ENCODE data around the gene HEPACAM. TPM values are rescaled to one million over a fixed set of nuclear protein-coding genes. Genes with fewer than 3 reads are reported as not detected.

HEPACAM gene
- total RNA-seq, 4 donors from 2014 or later = 0.67 to 1.7 TPM; not detected in 2

DNA sequence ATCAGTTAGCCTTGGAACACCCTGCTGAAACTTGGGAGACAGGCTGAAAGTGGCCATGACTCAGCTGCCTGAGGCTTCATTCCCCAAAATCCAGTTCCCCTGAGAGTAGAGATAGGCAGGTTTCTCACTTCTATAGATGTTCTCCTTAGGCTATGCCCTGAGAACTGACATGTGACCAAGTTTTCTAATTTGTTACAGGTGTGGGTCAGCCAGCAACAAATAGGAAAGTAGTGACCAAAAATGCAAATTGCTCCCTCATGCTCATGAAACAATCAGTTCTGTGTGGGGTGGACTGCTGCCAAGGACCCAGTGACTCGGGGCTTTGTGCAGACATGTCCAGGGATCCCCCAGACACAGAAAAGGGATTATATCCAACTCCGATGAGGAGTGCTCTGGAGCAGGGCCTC is 10.9 kb upstream of the HEPACAM start:
- DNase-seq = no peak
- no peaks in the 10 kb centered on the region for H3K4me1 ChIP-seq
- H3K36me3 ChIP-seq = no peaks in the 10 kb centered on the region
- H3K9me3 ChIP-seq = no peaks in the 10 kb centered on the region
- no peaks in the 10 kb centered on the region for H3K27me3 ChIP-seq
- H3K27ac ChIP-seq = no peak overlapping the region
- H3K4me3 ChIP-seq = no peak overlapping the region
- TF ChIP-seq, protein P1, sequence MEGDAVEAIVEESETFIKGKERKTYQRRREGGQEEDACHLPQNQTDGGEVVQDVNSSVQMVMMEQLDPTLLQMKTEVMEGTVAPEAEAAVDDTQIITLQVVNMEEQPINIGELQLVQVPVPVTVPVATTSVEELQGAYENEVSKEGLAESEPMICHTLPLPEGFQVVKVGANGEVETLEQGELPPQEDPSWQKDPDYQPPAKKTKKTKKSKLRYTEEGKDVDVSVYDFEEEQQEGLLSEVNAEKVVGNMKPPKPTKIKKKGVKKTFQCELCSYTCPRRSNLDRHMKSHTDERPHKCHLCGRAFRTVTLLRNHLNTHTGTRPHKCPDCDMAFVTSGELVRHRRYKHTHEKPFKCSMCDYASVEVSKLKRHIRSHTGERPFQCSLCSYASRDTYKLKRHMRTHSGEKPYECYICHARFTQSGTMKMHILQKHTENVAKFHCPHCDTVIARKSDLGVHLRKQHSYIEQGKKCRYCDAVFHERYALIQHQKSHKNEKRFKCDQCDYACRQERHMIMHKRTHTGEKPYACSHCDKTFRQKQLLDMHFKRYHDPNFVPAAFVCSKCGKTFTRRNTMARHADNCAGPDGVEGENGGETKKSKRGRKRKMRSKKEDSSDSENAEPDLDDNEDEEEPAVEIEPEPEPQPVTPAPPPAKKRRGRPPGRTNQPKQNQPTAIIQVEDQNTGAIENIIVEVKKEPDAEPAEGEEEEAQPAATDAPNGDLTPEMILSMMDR (IDR thresholded peaks at IDR 0.05) = no peak
- no peak for TF ChIP-seq POLR2A (IDR thresholded peaks at IDR 0.05)

DNA sequence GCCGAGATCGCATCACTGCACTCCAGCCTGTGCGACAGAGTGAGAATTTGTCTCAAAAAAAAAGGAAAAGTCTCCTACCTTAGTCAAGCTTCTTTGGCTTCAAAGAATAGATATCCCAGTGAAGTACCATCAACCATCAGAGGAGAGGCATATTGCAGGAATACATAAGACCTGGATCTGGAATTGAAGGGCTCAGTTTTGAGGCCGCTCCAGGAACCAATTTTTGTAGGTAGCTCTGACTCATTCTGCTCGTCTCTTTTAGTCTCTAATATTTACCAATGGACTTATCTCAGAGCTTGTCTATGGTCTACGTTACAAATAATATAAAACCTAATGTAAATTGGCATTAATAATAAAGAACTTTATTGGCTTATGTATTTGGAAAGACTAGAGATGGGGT is 10.0 kb upstream of the HEPACAM start:
- no peaks in the 10 kb centered on the region for H3K27me3 ChIP-seq
- H3K27ac ChIP-seq = no peak overlapping the region
- H3K4me3 ChIP-seq = no peak overlapping the region
- no peak for DNase-seq
- TF ChIP-seq, protein P1 (IDR thresholded peaks at IDR 0.05) = no peak
- TF ChIP-seq POLR2A (IDR thresholded peaks at IDR 0.05) = no peak
- no peaks in the 10 kb centered on the region for H3K4me1 ChIP-seq
- H3K36me3 ChIP-seq = no peaks in the 10 kb centered on the region
- no peaks in the 10 kb centered on the region for H3K9me3 ChIP-seq

DNA sequence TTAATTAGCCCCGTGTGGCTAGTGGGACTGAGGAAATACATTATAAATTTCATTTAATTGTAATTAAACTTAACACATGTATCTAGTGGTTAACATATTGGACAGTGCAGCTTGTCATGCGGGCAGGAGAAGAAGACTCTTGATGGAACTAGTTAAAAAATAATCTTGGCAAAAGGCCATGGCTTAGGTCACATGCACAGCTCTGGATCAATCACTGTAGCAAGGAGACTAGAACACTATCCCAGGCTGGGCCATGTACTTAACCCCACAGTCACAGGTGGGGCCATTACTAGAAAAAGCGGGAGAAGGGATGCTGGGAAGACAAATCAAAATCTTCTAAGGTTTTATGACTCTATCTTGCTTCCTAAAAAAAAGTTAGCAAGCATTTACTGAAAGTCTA is 8.7 kb upstream of the HEPACAM start:
- H3K9me3 ChIP-seq = no peaks in the 10 kb centered on the region
- no peaks in the 10 kb centered on the region for H3K36me3 ChIP-seq
- no peak for DNase-seq
- no peaks in the 10 kb centered on the region for H3K27me3 ChIP-seq
- H3K27ac ChIP-seq = no peak overlapping the region
- H3K4me3 ChIP-seq = no peak overlapping the region
- no peaks in the 10 kb centered on the region for H3K4me1 ChIP-seq
- no peak for TF ChIP-seq POLR2A (IDR thresholded peaks at IDR 0.05)
- TF ChIP-seq, protein P1 (IDR thresholded peaks at IDR 0.05) = no peak

DNA sequence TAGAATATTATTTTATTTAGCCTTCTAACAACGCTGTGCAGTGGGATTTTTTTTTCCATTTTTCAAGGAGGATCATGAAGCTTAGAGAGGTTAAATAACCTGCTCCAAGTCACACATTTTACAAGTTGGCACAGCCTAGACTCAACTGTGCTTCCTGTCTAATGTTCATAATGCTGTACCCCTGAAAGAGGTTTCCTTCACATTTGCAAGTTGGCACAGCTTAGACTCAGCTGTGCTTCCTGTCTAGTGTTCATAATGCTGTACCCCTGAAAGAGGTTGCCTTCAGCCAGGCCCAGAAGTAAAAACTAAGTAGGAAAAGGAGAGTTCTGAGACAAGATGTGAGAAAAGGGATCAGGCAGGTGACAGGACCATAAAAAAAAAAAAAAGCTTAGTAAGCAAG is 7.9 kb upstream of the HEPACAM start:
- no peaks in the 10 kb centered on the region for H3K9me3 ChIP-seq
- H3K36me3 ChIP-seq = no peaks in the 10 kb centered on the region
- H3K4me1 ChIP-seq = no peaks in the 10 kb centered on the region
- TF ChIP-seq POLR2A (IDR thresholded peaks at IDR 0.05) = no peak
- TF ChIP-seq, protein P1 (IDR thresholded peaks at IDR 0.05) = no peak
- no peak overlapping the region for H3K4me3 ChIP-seq
- no peaks in the 10 kb centered on the region for H3K27me3 ChIP-seq
- DNase-seq = no peak
- no peak overlapping the region for H3K27ac ChIP-seq

DNA sequence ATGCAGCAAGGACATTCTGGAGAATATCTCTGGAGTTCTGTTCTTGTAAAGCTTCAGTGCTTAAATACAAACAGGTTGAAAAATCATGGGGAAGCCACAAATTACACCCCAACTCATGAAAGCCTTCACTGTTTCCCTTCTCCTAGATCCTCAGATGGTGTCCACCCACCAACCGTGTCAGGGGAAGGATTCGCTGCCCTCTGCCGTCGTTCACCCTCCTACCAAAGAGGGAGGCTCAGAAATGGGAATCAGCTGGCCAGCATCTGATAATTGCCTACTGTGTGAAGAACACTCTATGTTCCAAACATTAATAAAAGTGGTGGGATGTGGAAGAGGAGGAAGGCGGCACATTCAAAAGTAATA is 7.4 kb upstream of the HEPACAM start:
- no peak for DNase-seq
- Histone ChIP-seq H3K27me3 (no peaks in the 10 kb centered on the region), H3K4me1 (no peaks in the 10 kb centered on the region), H3K4me3 (no peak overlapping the region), H3K36me3 (no peaks in the 10 kb centered on the region), H3K27ac (no peak overlapping the region), H3K9me3 (no peaks in the 10 kb centered on the region)
- no peak for TF ChIP-seq POLR2A (IDR thresholded peaks at IDR 0.05)
- TF ChIP-seq, protein P1 (IDR thresholded peaks at IDR 0.05) = no peak
